LNCaP clone FGC (cell line): ENCODE results near the gene NSUN7.

Experiments used
- DNase-seq: peaks from one replicate; pipeline ENCODE4 v3.0.0-alpha.2; 2011; ENCODE audit warnings: low read depth
- H3K4me3 ChIP-seq: 2 replicates; pipeline ENCODE4 v1.5.1; 2011; ENCODE audit warnings: mild to moderate bottlenecking, low read depth, low read length, control low read depth
- TF ChIP-seq, protein P1 (sequence below): IDR thresholded peaks from 2 replicates; pipeline ENCODE4 v1.5.1; 2012; ENCODE audit warnings: mild to moderate bottlenecking; ENCODE audit not compliant: control insufficient read depth, insufficient read depth; ENCODE audit errors: extremely low read depth

Gene NSUN7

DNA sequence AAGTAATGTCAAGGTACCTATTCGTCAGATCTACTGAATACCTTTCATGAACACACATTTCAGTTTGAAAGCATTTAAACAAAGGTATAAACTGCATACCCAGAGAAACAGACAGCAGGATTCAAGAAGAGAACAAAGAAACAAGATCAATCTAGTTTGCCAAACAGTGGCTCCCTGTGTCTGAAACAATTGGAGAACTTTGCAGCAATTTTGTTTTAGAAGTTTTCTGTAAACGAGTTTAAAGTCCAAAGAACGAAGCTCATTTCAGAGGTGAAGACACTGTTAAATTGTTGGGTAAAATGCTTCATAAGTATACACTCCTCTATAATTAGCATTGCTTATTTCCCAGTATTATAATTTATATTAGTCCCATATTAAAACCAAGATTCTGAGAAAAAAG lies 21.4 kb upstream of the NSUN7 start:
- TF ChIP-seq, protein P1, sequence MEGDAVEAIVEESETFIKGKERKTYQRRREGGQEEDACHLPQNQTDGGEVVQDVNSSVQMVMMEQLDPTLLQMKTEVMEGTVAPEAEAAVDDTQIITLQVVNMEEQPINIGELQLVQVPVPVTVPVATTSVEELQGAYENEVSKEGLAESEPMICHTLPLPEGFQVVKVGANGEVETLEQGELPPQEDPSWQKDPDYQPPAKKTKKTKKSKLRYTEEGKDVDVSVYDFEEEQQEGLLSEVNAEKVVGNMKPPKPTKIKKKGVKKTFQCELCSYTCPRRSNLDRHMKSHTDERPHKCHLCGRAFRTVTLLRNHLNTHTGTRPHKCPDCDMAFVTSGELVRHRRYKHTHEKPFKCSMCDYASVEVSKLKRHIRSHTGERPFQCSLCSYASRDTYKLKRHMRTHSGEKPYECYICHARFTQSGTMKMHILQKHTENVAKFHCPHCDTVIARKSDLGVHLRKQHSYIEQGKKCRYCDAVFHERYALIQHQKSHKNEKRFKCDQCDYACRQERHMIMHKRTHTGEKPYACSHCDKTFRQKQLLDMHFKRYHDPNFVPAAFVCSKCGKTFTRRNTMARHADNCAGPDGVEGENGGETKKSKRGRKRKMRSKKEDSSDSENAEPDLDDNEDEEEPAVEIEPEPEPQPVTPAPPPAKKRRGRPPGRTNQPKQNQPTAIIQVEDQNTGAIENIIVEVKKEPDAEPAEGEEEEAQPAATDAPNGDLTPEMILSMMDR = no peak
- H3K4me3 ChIP-seq = no peak overlapping the region
- no peak for DNase-seq

DNA sequence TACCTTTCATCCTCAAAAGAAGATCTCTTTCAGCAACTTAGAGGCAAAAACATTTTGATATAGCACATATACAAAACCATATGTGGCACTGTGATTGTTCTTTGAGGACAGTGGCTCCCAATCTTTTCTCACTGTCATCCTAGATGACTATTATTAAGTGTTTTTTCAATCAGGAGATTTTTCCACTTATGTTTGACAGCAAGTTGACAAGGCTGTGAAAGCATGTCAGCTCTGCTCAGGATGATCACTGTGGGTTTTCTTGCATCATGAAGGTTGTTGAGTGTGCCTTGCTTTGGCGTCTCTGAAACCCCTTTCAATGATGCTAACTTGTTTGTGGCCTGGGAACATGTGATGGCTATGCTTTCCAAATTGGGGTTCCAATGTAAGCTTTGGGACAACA lies 20.2 kb upstream of the NSUN7 start:
- no peak overlapping the region for H3K4me3 ChIP-seq
- no peak for DNase-seq
- TF ChIP-seq, protein P1 = no peak

DNA sequence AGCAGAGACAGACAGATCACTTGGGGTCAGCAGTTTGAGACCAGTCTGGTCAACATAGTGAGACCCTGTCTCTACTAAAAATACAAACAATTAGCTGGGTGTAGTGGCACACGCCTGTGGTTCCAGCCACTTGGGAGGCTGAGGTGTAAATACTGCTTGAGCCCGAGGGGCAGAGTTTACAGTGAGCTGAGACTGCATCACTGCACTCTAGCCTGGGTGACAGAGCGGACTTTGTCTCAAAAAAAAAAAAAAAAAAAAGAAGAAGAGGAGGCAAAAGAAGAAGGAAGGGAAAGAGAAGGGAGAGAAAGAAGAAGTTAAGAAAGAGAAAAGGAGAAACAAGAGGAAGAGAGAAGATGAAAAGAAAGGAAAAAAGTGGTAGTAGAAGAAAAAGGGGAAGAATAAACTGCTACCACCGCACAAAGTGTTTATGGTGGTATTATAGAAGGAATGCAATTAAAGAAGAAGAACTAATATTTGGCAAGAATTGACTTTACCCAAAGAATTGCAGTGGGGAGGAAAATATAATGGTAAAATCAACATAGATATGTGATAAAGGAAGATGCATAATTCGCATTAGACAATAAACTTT lies 19.6 kb upstream of the NSUN7 start:
- no peak for DNase-seq
- H3K4me3 ChIP-seq = no peak overlapping the region
- TF ChIP-seq, protein P1 = no peak

DNA sequence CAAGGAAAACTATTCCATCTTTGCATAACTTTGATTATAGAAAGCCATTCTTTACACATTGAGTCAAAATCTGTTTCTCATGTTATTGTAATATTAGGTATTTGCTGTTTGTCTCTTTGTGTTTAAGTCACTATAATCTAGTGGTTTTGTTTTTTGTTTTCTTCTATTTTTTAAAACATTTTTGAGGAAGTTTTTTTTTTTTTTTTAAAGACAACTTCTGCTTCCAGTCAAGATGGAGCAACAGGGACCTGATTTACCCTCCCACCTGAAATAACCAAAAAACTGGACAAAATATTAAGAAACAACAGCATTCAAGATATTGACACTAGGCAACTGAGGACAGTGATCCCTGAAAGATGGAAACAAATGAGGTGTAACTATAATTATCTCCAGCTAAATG lies 18.4 kb upstream of the NSUN7 start:
- no peak for DNase-seq
- TF ChIP-seq, protein P1 = no peak
- no peak overlapping the region for H3K4me3 ChIP-seq

DNA sequence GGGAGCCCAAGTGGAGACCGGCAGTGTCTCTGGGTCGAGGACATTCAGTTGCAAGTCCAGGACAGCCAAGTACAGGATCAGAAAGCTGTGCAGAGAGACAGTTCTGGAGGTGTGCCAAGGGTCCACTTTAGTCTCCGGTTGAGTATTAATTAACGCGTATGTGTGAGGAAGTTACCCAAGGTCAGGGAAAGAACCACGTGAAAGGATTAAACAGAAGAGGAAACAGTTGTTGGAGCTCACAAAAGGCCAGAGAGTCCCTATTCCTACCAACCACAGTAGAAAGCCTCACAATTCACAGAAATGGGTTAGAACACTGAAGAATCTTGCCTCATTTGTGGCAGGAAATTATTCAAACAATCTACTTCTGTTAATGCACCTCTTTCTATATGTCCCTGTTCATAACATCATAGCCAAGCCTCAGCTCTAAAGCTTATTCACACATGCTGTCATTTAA lies 17.9 kb upstream of the NSUN7 start:
- TF ChIP-seq, protein P1 = no peak
- H3K4me3 ChIP-seq = no peak overlapping the region
- no peak for DNase-seq

DNA sequence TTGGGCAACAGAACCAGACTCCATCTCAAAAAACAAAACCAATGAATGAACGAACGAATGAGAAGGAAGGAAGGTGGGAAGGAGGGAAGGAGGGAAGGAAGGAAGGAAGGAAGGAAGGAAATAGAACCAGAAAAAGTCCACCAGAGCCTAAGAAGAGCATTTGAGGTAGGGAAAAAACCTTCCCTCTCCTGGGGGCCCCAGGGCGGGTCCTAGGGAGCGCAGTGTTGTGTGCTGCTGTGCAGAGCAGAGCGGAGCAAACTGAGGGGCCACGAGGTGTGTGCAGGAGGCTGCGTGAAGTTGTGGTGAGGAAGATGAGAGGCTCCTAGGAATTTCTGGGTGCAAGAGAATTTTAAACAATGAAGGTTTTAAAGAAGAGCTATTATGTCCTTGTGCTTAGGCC lies 16.0 kb upstream of the NSUN7 start:
- H3K4me3 ChIP-seq = no peak overlapping the region
- TF ChIP-seq, protein P1 = no peak
- DNase-seq = no peak

DNA sequence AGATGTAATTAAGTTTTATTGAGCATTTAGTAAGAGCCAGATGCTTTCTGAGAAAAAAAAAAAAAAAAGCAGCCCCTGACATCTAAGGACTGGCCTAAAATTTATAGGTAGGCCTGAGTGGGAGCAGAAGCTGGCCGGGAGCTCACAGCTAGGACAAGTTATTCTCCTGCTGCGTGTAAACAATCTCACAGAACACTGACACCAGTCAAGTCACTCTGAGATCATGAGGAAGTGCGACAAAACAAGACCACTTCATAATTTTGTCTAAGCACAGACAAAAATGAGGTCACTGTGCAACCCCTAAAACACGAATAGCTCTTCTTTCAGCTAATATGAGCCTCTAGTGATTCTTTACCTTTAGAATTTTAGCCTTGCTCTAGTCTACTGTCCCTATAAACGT lies 15.3 kb upstream of the NSUN7 start:
- H3K4me3 ChIP-seq = no peak overlapping the region
- TF ChIP-seq, protein P1 = no peak
- DNase-seq = no peak
